ENCODE measurements around the gene KRTCAP3.

The KRTCAP3 gene

GRCh38 chr2:27427863-27428212, 14.3 kb upstream of the KRTCAP3 start:
- peak overlapping the region; percentile 97 for H3K4me3 ChIP-seq (ENCODE audit: low read depth, low read length)
- TF ChIP-seq CTCF (IDR thresholded peaks at IDR 0.05; ENCODE audit: borderline replicate concordance, insufficient read depth, low read depth, low read length) = no peak

- TF ChIP-seq CTCF (IDR thresholded peaks at IDR 0.05; ENCODE audit: borderline replicate concordance, insufficient read depth, low read depth, low read length) = no peak
Measured at GRCh38 chr2:27428213-27428977, 13.8 kb upstream of the KRTCAP3 start, which contains the start of gene NRBP1. TSS of gene NRBP1 (plus strand) at chr2:27428631. CDS start at chr2:27433274, 4,643 bp downstream.

GRCh38 chr2:27428978-27429541, 13.1 kb upstream of the KRTCAP3 start:
- TF ChIP-seq CTCF (IDR thresholded peaks at IDR 0.05; ENCODE audit: borderline replicate concordance, insufficient read depth, low read depth, low read length) = no peak
- H3K4me3 ChIP-seq (ENCODE audit: low read depth, low read length) = peak overlapping the region; percentile 97

More at GRCh38 chr2:27428213-27428977, 13.8 kb upstream of the KRTCAP3 start, which contains the start of gene NRBP1:
- H3K4me3 ChIP-seq (ENCODE audit: low read depth, low read length) = peak within 1 kb of the TSS; percentile 97

GRCh38 chr2:27431395-27431794, 10.8 kb upstream of the KRTCAP3 start:
- no peak for TF ChIP-seq CTCF (IDR thresholded peaks at IDR 0.05; ENCODE audit: borderline replicate concordance, insufficient read depth, low read depth, low read length)
- H3K4me3 ChIP-seq (ENCODE audit: low read depth, low read length) = no peak overlapping the region

- H3K4me3 ChIP-seq (ENCODE audit: low read depth, low read length) = no peak overlapping the region
- TF ChIP-seq CTCF (IDR thresholded peaks at IDR 0.05; ENCODE audit: borderline replicate concordance, insufficient read depth, low read depth, low read length) = no peak
Measured at GRCh38 chr2:27435628-27436027, 6.6 kb upstream of the KRTCAP3 start.

GRCh38 chr2:27441226-27441926, 805 bp upstream of the KRTCAP3 start:
- no peak for TF ChIP-seq CTCF (IDR thresholded peaks at IDR 0.05; ENCODE audit: borderline replicate concordance, insufficient read depth, low read depth, low read length)
- no peak overlapping the region for H3K4me3 ChIP-seq (ENCODE audit: low read depth, low read length)
